GF-D8 (cell line): Measurements from ENCODE around the gene APBB2.
"Not testable (repeated sequence)": the region's sequence is repeated elsewhere in the genome, so short reads cannot be mapped to it uniquely, and the experiment has no call there.

Experiments used
- DNase-seq: peaks from one replicate; lab custom pipeline; 2025; lab: John Stamatoyannopoulos, UW

Gene APBB2

DNA sequence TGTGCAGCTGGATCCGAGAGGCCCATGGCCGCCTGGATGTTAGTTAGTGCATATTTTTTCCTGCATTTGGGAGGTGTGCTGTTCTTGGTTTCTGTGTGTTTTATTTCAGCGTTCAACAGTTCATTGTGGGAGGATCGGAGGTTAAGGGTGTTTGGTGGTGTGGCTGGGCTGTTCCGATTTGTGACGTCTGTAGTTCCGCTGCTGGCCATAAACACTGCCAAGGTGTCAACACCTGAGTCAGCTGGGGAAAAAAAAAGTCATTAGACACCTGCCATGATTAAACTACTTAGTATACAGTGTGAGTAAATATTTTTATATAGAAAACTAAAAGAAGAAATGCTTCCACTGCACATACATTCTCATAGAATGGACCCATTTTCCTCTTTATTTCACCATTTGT is 200.2 kb downstream of the APBB2 start:
- DNase-seq: no peak

DNA sequence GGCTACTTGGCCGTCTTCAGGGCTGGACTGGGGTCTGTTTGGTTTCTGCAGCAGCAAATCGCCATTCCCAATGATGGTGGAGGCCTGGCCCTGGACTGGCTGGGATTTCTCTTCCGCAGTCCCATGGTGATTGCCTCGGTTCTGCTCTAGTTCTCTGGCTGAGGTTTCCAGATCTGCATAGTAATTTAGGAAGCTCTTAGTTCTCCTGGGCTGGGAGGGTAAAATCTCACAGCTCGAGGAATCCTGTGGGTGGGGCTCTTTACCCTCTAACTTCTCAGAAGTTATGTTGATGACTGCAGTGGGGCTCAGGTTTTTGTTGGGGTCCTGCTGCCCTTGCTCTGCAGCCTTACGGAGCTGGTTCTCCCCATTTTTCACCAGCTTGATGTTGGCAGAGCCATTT is 200.6 kb downstream of the APBB2 start:
- DNase-seq: no peak

DNA sequence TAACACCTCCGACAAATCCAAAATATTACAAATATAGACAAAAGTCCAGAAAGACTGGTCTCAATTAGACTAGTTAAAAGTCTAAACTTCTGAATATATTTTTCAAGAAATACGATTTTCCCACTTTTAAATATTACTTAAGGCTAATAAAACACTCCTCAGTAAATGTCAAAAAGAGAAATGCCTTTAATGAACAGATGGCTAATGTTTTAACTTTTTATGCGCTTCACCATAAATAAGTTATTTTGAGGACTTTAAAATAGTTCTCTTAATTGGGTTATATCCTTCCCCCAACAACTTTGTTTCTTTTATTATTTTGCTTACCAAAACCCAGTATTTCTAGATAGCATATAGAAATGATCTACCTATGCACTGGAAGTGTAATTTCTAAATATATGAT is 201.4 kb downstream of the APBB2 start:
- no peak for DNase-seq

DNA sequence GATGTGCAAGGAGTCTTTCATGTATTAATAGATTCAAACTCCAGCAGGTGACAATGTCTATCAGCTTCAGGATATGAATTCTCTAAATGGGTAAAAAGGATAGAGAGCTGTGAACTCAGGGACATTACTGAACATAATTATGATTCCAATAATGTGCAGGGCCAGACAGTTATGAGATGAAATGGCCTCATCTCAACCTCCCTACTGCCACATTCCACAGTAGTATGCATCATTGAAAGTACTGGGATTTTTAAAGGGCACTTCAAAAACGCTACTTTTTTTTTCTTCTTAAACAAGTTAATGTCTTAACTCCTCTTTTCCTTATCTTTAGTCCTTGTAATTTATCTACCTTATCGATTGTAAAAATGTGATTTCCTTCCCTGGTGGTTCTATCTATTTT is 202.0 kb downstream of the APBB2 start:
- no peak for DNase-seq

GRCh38 chr4:41009411-41009810 is 204.9 kb downstream of the APBB2 start:
- no peak for DNase-seq

DNA sequence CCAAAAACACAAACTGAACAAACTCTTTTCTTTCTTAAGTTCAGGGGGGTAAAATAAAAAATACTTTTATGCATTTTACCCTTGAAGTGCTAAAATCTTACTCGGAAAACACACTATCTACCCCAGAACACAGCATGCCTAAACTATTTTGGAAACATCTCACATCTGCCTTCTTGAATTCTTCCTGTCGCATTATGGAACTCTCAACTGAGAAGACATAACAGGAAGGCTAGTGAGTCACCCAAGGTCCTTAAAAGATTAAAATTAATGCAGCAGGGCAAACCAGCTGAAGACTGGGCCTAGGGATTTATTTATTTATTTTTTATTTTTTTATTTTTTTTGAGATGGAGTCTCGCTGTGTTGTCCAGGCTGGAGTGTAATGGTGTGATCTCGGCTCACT is 208.2 kb downstream of the APBB2 start:
- DNase-seq: no peak

- DNase-seq: no peak
These were observed 212.0 kb downstream of the APBB2 start for GRCh38 chr4:41002309-41002708.

DNA sequence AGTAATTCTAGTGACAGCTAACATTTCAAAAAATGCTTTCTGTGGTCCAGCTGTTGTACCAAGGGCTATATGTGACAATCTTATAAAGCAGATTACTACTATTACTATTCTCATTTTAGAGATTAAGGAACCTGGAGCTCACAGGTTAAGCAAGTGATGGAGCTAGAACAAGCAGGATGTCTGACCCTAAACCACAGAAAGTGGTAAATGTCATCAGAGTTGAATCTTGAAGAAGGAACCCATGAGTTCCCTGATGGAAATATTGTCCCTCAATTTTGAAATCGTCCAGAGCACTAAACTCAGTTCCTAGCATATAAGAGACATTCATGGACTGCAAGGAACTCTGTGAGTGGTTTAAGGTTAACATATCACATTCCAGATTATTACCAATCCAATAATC is 214.0 kb downstream of the APBB2 start:
- no peak for DNase-seq

DNA sequence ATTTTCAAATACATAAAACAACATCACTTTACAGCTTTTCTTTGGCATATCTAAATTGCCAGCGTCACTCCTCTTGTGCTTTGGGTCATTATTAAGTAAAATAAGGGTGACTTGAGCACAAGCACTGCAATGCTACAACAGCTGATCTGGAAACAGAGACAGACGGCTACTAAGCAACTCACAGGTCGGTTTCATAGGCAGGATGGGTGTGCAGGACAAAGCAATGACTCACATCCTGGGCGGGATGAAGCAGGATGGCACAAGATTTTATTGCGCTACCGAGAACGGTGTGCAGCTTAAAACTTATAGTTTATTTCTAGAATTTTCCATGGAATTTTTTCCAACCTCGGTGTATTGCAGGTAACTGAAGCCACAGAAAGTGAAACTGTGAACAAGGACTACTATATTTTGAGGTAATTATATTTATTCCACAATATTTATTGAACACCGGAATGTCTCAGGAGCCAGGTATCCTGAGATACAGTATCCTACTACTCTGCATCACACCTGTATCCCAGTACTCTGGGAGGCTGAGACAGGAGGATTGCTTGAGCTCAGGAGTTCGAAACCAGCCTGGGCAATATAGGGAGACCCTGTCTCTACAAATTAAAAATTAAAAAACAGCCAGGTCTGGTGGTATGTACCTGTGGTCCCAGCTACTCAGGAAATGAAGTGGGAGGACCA is 215.5 kb downstream of the APBB2 start:
- DNase-seq: no peak

- no peak for DNase-seq
These were observed 218.5 kb downstream of the APBB2 start for GRCh38 chr4:40995850-40996249.

GRCh38 chr4:40994321-40994720 is 220.0 kb downstream of the APBB2 start:
- not testable (repeated sequence) for DNase-seq

DNA sequence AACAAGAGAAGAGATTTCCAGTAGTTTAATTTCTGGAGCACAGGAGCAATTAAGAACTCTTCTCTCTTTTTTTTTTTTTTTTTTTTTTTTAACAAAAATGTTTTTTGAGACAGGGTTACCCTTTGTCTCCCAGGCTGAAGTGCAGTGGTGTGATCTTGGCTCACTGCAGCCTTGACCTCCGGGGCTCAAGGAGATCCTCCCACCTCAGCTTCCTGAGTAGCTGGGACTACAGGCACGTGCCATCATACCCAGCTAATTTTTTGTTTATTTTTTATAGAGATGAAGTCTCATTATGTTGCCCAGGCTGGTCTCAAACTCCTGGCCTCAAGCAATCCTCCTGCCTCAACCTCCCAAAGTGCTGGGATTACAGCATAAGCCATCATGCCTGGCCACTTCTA is 221.0 kb downstream of the APBB2 start:
- not testable (repeated sequence) for DNase-seq

GRCh38 chr4:40992472-40993295 is 221.7 kb downstream of the APBB2 start:
- DNase-seq: no peak

DNA sequence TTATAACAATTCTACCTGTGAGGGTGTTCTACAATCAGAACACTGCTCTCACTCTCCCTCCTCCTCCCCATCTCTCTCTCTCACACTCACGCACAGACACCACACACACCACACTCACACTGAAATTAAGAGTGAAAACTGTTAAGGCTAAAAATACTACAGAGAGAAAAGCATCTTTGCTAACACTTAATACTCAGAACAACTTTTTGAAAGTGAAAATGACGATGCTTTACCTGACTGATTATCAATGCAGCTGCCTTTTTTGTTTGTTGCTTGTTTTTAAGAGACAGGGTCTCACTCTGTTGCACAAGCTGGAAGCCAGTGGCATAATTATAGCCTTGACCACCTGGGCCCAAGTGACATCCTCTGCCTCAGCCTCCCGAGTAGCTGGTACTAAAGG is 222.4 kb downstream of the APBB2 start:
- DNase-seq: no peak

GRCh38 chr4:40990899-40991265 is 223.5 kb downstream of the APBB2 start:
- DNase-seq: no peak

DNA sequence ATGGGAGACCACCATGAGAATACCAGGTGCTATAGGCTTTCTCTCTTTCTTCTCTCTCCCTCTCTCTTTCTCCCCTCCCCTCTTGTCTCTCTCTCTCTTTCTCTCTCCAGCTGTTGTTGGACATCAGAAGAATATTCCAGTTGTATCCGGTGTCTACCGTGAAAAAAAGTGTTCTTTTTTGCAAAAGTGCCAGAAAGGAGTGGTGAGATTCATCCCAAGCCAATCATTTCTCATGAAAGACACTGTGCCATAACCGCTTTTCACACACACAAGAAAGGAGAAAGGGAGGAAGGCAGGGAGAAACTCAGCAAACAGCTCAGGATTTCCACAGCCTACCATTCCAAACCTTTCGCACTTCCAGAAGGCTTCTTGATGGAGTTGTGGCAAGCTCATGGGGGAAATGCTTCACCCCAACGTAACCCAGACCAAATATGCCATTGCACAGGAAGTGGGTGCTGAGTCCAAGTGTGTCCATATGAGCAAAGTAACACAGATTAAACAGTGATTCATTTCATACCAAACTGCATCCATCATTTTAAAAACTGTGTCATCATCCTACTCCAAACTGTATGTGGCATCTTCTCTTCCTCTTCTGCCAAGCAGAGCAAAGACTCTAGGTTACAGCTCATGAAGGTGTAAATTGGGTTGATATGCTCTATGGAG is 224.0 kb downstream of the APBB2 start:
- no peak for DNase-seq

DNA sequence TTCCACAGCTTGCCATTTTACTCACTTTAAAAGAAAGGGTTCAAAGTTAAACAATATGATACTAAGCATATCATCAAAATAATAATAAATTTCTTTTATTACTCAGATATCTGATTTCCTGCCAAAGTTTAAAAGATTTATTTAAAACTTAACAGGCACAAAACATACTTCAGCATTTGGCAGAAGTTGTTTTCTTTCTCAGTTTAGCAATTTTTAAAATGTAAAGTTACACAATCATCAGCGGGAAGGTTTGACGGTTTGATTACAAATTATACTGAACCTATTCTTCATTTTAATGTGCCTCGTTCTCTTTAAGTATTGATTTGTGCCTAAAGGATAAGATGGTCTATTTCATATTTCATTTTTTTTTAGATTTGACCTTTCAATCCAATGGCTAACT is 227.2 kb downstream of the APBB2 start:
- no peak for DNase-seq

- no peak for DNase-seq
These were observed 228.0 kb downstream of the APBB2 start for GRCh38 chr4:40986375-40986774.

DNA sequence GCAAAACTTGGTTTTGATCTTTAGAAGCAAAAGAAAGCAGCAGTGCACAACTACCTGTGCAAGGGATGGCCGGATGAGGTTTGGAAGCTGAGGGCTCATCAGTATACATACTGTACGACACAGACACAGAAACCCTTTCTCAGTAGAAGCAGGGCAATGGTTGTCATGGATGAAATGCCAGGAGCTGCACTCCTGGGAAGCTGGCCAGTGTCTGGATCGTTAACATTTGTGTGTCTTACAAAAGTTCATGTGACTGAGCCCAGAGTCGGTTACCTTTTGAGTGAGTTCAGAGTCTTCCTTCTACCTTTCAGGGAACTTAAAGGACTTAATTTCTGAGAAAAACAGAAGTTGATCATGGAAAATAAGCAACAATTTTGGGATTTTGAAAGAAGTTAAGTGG is 230.3 kb downstream of the APBB2 start:
- DNase-seq: no peak

DNA sequence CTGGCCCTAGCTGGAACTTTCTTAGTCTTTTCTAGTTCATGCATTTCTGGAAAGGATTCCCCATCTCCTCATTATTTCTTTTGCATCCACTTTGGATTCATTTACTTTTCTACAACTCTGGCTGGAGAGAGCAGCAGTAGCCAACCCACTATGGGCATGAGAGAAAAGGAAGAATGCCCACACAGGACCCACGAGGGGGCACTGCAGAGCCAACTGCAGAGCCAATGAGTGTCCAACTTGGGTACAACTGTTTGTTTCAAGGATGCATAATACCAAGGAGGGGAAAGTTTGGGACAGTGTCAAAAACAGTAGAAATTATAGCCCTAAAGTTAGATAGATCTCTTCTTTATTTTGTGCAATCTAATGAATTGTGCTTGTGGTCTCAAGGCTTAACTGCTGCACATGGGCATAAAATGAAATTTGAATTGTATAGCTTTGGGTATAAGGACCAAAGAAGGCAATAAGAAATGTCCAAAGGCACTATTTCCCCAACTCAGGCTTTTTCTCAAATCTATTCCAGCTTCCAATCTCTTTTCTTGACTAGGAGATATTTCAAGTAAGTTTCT is 233.9 kb downstream of the APBB2 start:
- no peak for DNase-seq

DNA sequence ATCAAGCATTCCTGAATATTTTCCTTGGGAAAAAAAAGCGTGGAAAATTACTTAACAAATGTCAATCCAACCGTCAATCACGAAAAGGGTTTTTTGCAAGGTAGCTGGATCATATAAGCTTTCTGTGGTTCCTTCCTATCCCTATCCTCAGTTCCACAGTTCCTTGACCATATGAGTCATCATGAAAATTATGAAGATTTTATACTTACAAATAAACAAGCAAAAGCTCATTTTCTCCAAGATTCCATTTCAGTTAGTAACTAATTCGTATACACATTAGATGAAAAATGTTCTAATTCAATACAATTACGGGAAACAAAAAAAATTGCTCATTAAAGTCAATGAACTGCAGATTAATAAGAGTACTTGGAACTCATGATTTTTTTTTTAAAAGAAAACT is 235.8 kb downstream of the APBB2 start:
- DNase-seq: no peak

DNA sequence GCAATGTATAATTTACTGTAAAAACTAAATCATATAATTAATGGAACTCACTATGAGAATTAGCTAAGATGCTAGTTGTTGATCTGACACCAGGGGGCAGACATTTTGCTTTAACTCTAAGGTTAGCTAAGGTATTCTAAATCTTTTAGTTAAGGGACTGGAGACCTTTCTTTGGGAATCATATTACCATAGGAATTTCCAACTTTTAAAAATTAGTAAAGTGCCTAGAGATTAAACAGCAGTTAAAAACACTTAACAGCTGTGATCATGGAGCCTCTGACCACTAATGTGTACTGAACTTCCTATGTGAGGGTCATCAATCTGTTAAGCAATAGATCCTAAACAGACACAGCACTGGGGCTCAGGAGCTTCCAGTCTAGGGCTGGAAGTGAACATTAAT is 238.0 kb downstream of the APBB2 start:
- no peak for DNase-seq

GRCh38 chr4:40972722-40973121 is 241.6 kb downstream of the APBB2 start:
- DNase-seq: no peak
